Caco-2 (cell line): ENCODE results near the gene MEX3D. TPM values are rescaled to one million over a fixed set of nuclear protein-coding genes. Genes with fewer than 3 reads are reported as not detected.

Source experiments
- BruUV-seq: library from RNA; stranded (reverse); fragments of 400-500 nt; replicated peaks from 2 replicates; lab custom pipeline; 2021; lab: Mats Ljungman, UMichigan
- CTCF ChIA-PET: fragments of 300-600 bp; sonication (Branson Sonifier 250); formaldehyde crosslinking; loops from one replicate; lab custom pipeline; 2022; ENCODE audit warnings: antibody characterized with exemption; lab: Charles Lee
- POLR2A ChIA-PET: fragments of 300-600 bp; sonication (Branson Sonifier 250); formaldehyde crosslinking; loops from one replicate; lab custom pipeline; 2022; ENCODE audit warnings: antibody characterized with exemption; lab: Charles Lee
- DNase-seq, 2 experiments: peaks; one replicate each; pipeline versions ENCODE4 v3.0.0 to v3.0.0-alpha.2; 2020 to 2022
- H3K27me3 ChIP-seq: replicated peaks from 2 replicates; pipeline ENCODE4 v1.6.0; 2011; ENCODE audit warnings: low read length; ENCODE audit not compliant: control insufficient read depth, insufficient read depth
- H3K36me3 ChIP-seq: 2 replicates; pipeline ENCODE4 v1.5.1; 2011; ENCODE audit warnings: low read length; ENCODE audit not compliant: control insufficient read depth, insufficient read depth
- H3K4me1 ChIP-seq: fragments of 250-450 bp; sonication (Bioruptor Pico); 2 replicates; pipeline ENCODE4 v1.5.1; 2020; ENCODE audit warnings: mild to moderate bottlenecking
- H3K4me3 ChIP-seq: 2 replicates; pipeline ENCODE4 v1.5.1; 2011; ENCODE audit warnings: low read depth, mild to moderate bottlenecking, control low read depth, low read length
- H3K9me3 ChIP-seq: fragments of 250-450 bp; sonication (Bioruptor Pico); 2 replicates; pipeline ENCODE4 v1.5.1; 2020; ENCODE audit warnings: mild to moderate bottlenecking, moderate library complexity
- H3K27ac Mint-ChIP-seq: one replicate; pipeline ENCODE4 v1.8.0; 2022; ENCODE audit warnings: mixed read lengths; ENCODE audit not compliant: unreplicated experiment
- H3K27me3 Mint-ChIP-seq: one replicate; pipeline ENCODE4 v1.8.0; 2022; ENCODE audit warnings: mixed read lengths; ENCODE audit not compliant: insufficient read depth, unreplicated experiment
- H3K36me3 Mint-ChIP-seq: one replicate; pipeline ENCODE4 v1.8.0; 2022; ENCODE audit warnings: mild to moderate bottlenecking, mixed read lengths; ENCODE audit not compliant: insufficient read depth, unreplicated experiment
- H3K4me1 Mint-ChIP-seq: one replicate; pipeline ENCODE4 v1.8.0; 2022; ENCODE audit warnings: low read depth, mixed read lengths; ENCODE audit not compliant: unreplicated experiment
- H3K4me3 Mint-ChIP-seq: one replicate; pipeline ENCODE4 v1.8.0; 2022; ENCODE audit warnings: mild to moderate bottlenecking, moderate library complexity, mixed read lengths; ENCODE audit not compliant: unreplicated experiment
- H3K9me3 Mint-ChIP-seq: one replicate; pipeline ENCODE4 v1.8.0; 2022; ENCODE audit warnings: mixed read lengths; ENCODE audit not compliant: unreplicated experiment
- intact Hi-C: fragments of 100-400 bp; cut with micrococcal nuclease; formaldehyde crosslinking; loops from one replicate; pipeline ENCODE4 v1.10.0; 2022; ENCODE audit not compliant: unreplicated experiment
- total RNA-seq: library from RNA; stranded (reverse); gene quantifications from 2 replicates; pipeline ENCODE4 v1.2.3, GENCODE V29; 2022
- TF ChIP-seq, protein P1 (sequence below), 2 experiments: fragments of 200-600 bp in 1 of 2; IDR thresholded peaks; 1 replicate in 1 of 2; 2 replicates in 1 of 2; pipeline versions ENCODE4 v1.5.1 to v1.8.0; 2011 to 2022; ENCODE audit warnings: antibody characterized with exemption in 1 of 2, control low read depth in 1 of 2, inconsistent platforms in 1 of 2, low read depth in 1 of 2, low read length in 1 of 2, mild to moderate bottlenecking in 1 of 2, moderate library complexity in 1 of 2; ENCODE audit not compliant: insufficient read depth in 1 of 2, severe bottlenecking in 1 of 2, unreplicated experiment in 1 of 2

Gene MEX3D
- total RNA-seq, 1 experiment from 2014 or later = 52.1 TPM

DNA sequence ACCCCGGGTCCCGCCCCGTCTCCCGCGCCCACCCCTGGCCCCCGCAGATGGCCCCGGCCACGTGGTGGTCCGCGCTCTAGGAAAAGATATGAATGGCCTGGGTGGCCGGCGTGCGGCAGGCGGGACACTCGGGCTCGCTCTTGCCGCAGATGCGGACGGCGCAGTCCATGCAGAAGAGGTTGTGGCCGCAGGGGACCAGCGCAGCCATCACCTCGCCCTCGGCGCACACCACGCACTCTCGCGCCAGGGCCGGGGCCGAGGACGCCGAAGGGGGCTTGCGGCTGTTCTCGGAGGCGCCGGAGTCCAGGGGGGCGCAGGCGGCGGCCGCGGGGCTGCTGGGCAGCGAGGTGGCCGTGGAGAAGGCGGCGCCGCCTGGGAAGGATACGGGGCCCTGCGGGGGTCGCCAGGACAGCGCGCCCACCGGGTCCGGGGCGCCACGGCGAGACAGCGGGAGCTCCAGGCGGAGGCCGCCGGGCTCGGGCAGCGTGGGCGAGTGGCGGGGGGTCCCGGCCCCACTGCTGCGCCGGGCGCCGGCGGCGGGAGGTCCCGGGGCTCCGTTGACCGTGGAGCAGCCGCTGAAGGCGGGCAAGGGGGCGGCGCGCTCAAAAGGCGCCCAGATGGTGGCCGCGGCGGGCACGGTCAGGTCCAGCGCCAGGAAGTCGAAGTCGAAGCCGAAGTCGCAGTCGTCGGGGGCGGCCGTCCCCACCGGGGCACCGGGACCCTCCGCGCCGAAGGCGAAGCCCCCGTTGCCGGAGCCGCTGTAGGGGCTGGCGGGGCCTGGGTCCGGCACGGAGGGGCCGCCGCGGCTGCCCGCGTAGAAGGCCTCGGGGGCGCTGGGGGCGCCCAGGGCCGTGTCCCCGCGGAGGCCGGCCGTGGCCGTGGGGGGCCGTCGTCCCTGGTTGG, 12.4 kb downstream of the MEX3D start:
- Histone ChIP-seq H3K4me1 (no peaks in the 10 kb centered on the region), H3K27me3 (no peaks in the 10 kb centered on the region), H3K36me3 (0 out of 2 replicates have a peak, but pooled peaks cover 1% of the 10 kb centered on the region), H3K4me3 (no peak overlapping the region), H3K9me3 (no peaks in the 10 kb centered on the region)
- TF ChIP-seq, protein P1, sequence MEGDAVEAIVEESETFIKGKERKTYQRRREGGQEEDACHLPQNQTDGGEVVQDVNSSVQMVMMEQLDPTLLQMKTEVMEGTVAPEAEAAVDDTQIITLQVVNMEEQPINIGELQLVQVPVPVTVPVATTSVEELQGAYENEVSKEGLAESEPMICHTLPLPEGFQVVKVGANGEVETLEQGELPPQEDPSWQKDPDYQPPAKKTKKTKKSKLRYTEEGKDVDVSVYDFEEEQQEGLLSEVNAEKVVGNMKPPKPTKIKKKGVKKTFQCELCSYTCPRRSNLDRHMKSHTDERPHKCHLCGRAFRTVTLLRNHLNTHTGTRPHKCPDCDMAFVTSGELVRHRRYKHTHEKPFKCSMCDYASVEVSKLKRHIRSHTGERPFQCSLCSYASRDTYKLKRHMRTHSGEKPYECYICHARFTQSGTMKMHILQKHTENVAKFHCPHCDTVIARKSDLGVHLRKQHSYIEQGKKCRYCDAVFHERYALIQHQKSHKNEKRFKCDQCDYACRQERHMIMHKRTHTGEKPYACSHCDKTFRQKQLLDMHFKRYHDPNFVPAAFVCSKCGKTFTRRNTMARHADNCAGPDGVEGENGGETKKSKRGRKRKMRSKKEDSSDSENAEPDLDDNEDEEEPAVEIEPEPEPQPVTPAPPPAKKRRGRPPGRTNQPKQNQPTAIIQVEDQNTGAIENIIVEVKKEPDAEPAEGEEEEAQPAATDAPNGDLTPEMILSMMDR (IDR thresholded peaks at IDR 0.05; ENCODE audit: insufficient read depth in 1 of 2, low read depth in 1 of 2, low read length in 1 of 2, severe bottlenecking in 1 of 2, unreplicated experiment in 1 of 2) = no peak
- DNase-seq = no peak
- CTCF ChIA-PET = no interaction called here
- POLR2A ChIA-PET = no interaction called here
- H3K27me3 Mint-ChIP-seq = no peaks in the 10 kb centered on the region
- H3K4me1 Mint-ChIP-seq = no peaks in the 10 kb centered on the region
- H3K4me3 Mint-ChIP-seq = no peak overlapping the region
- no TSS peak for BruUV-seq
- peaks cover 33% of the 10 kb centered on the region for H3K36me3 Mint-ChIP-seq
- intact Hi-C loops = no loop called here
- no peaks in the 10 kb centered on the region for H3K9me3 Mint-ChIP-seq
- no peak overlapping the region for H3K27ac Mint-ChIP-seq

GRCh38 chr19:1554968-1555367, 13.2 kb downstream of the MEX3D start:
- TF ChIP-seq, protein P1 (IDR thresholded peaks at IDR 0.05; ENCODE audit: insufficient read depth in 1 of 2, low read depth in 1 of 2, low read length in 1 of 2, severe bottlenecking in 1 of 2, unreplicated experiment in 1 of 2) = no peak
- Mint-ChIP-seq H3K27me3 (no peaks in the 10 kb centered on the region), H3K36me3 (peaks cover 33% of the 10 kb centered on the region), H3K9me3 (no peaks in the 10 kb centered on the region), H3K4me3 (no peak overlapping the region), H3K27ac (no peak overlapping the region), H3K4me1 (no peaks in the 10 kb centered on the region)
- no peak for DNase-seq
- BruUV-seq = TSS peak; percentile 17
- 0 out of 2 replicates have a peak, but pooled peaks cover 1% of the 10 kb centered on the region for H3K36me3 ChIP-seq
- POLR2A ChIA-PET = no interaction called here
- CTCF ChIA-PET = no interaction called here
- no peaks in the 10 kb centered on the region for H3K27me3 ChIP-seq
- no peaks in the 10 kb centered on the region for H3K9me3 ChIP-seq
- no peak overlapping the region for H3K4me3 ChIP-seq
- intact Hi-C loops = no loop called here
- H3K4me1 ChIP-seq = no peaks in the 10 kb centered on the region

GRCh38 chr19:1553415-1553814, 14.7 kb downstream of the MEX3D start:
- Histone ChIP-seq H3K36me3 (0 out of 2 replicates have a peak, but pooled peaks cover 1% of the 10 kb centered on the region), H3K27me3 (no peaks in the 10 kb centered on the region), H3K4me3 (no peak overlapping the region), H3K9me3 (no peaks in the 10 kb centered on the region), H3K4me1 (no peaks in the 10 kb centered on the region)
- ChIA-PET CTCF (interaction anchor here (0.6 kb wide), 1 partner anchor 222 kb away, joined by 4 read pairs; no protein-coding TSS in a partner anchor), POLR2A (no interaction called here)
- H3K27ac Mint-ChIP-seq = no peak overlapping the region
- H3K36me3 Mint-ChIP-seq = peaks cover 25% of the 10 kb centered on the region
- H3K4me1 Mint-ChIP-seq = no peaks in the 10 kb centered on the region
- TF ChIP-seq, protein P1 (IDR thresholded peaks at IDR 0.05; ENCODE audit: insufficient read depth in 1 of 2, low read depth in 1 of 2, low read length in 1 of 2, severe bottlenecking in 1 of 2, unreplicated experiment in 1 of 2) = no peak
- H3K9me3 Mint-ChIP-seq = no peaks in the 10 kb centered on the region
- H3K27me3 Mint-ChIP-seq = no peaks in the 10 kb centered on the region
- no TSS peak for BruUV-seq
- H3K4me3 Mint-ChIP-seq = no peak overlapping the region
- intact Hi-C loops = no loop called here
- no peak for DNase-seq
